ENCODE results near the gene ESPL1.
A peak's percentile ranks its signal among the peaks of the same experiment; 100 is the strongest.
"Not testable (repeated sequence)": the region's sequence is repeated elsewhere in the genome, so short reads cannot be mapped to it uniquely, and the experiment has no call there.

The ESPL1 gene

DNA sequence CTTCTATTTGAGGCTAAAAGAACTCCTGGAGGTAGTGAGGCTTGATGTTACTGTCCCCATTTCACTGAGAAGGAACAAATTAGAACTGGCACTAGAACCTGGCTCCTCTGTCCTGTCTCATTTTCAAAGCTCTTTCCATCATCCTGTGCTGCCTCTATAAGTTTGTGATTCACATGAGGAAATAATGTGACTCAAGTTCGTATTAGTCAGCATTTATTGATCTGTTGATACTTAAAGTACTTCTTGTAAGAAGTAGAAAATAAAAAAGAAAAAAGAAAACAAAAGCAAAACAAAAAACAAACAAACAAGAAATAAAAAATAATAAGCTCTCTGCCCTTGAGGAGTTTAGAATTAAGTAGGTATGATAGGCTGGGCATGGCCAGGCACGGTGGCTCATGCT, 2.3 kb upstream of the ESPL1 start:
- no peak for FAIRE-seq

DNA sequence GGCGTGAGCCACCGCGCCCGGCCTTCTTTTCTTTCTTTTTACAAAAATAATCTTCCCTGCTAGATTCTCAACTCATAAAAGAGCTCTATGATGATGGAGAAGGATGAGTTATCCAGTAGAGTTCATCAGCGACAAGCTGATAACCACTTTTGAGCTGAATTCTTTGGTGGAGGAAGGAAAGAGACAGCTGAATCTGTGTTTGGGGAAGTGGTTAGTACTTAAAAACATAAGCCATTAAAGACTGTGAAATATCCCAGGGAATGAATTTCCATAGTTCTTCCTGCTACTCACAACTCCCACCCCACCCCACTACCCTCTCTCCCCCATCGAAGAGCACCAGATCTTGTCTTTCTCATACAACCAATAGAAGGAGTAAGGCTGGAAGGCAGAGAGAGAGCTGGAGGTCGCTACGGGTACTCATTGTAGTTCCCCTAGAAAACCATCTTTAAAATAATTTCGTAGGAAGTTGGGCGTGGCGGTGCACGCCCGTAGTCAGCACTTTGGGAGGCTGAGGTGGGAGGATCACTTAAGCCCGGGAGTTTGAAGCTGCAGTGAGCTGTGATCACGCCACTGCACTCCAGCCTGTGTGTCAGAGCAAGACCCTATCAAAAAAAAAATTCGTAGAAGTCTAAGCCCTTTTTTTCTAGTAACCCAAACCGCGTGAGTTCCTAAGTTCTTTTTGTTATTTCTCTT, 647 bp upstream of the ESPL1 start:
- no peak for FAIRE-seq

DNA sequence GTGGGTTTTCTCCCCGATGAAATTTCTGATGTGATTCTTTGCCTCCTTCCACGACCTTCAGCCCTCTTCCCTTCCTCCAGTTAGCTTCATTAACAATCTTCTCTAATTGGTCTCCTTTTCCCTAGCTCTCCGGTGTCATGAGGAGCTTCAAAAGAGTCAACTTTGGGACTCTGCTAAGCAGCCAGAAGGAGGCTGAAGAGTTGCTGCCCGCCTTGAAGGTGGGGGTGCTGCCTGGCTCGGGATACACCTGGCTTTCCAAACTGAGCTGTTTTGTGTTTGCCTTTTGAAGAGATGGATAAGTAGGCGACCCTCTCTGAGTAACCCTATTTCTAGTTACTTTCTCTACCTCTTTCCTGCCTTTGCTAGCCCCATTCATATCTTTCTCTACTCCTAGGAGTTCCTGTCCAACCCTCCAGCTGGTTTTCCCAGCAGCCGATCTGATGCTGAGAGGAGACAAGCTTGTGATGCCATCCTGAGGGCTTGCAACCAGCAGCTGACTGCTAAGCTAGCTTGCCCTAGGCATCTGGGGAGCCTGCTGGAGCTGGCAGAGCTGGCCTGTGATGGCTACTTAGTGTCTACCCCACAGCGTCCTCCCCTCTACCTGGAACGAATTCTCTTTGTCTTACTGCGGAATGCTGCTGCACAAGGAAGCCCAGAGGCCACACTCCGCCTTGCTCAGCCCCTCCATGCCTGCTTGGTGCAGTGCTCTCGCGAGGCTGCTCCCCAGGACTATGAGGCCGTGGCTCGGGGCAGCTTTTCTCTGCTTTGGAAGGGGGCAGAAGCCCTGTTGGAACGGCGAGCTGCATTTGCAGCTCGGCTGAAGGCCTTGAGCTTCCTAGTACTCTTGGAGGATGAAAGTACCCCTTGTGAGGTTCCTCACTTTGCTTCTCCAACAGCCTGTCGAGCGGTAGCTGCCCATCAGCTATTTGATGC, 797 bp downstream of the ESPL1 start:
- FAIRE-seq = no peak

DNA sequence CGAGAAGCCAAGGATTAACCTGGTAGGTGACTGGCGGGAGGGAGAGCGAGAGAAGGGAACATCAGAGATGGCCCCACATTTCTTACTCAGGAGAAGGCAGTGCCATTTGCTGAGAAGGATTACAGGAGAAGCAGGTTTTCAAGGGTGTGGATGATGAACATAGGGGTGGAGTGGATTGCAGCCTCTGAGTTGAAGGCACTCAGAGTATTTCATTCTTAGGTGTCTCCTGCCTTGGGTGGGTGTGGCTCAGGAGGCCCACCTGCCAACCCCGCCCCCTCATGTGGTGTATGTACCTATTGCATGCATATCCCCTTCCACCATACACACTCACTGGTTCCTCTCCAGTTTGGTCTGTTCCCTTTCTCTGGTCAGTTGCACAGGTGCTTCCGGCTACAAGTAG, 6.3 kb downstream of the ESPL1 start:
- FAIRE-seq = no peak

DNA sequence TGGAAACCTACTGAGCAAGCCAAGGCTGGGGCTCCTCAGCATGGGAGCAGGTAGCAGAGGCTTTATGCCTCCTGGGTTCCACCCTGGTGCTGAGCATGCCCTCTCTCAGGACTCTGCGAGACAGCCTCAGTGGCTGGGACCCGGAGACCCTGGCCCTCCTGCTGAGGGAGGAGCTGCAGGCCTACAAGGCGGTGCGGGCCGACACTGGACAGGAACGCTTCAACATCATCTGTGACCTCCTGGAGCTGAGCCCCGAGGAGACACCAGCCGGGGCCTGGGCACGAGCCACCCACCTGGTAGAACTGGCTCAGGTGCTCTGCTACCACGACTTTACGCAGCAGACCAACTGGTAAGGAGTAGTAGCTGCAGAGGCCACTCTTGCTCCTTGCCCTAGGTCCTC, 8.4 kb downstream of the ESPL1 start:
- no peak for FAIRE-seq

DNA sequence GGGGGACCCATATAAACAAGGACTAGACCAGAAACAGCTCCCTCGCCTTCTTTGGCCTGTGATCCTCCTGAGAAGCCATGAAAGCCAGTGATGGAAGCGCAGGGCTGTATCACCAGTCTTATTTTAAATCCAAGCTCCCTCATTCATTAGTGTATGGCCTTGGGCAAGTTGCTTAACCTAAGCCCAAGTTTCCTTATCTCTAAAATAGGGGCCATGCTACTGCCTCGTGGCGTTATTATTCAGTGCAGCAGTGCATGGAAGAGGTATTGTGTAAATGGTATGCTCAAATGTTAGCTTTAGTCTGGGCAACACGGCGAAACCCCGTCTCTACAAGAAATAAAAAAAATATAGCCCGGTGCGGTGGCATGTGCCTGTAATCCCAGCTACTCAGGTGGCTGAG, 9.9 kb downstream of the ESPL1 start:
- FAIRE-seq = no peak

DNA sequence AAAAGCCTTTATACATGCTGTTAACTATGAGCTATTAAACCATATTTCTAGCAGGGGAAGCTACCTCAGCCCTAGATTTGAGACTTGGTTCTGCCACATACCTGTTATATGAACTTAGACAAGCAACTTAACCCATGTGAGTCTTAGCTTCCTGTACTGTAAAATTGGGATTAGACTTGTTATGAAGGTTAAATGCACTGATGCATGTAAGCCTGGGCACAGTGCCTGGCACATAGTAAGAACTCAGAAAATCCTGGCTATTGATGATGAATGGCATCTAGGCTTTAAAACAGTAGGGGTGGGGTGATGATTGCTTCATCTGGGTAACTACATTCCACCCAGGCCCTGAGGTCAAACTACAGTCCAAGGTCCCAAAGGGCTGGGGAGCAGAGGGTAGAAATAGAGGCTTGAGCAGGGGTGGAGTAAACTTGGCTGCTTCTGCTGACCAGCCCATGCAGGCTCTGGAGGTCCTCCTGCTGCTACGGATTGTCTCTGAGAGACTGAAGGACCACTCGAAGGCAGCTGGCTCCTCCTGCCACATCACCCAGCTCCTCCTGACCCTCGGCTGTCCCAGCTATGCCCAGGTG, 11.3 kb downstream of the ESPL1 start:
- FAIRE-seq = no peak

DNA sequence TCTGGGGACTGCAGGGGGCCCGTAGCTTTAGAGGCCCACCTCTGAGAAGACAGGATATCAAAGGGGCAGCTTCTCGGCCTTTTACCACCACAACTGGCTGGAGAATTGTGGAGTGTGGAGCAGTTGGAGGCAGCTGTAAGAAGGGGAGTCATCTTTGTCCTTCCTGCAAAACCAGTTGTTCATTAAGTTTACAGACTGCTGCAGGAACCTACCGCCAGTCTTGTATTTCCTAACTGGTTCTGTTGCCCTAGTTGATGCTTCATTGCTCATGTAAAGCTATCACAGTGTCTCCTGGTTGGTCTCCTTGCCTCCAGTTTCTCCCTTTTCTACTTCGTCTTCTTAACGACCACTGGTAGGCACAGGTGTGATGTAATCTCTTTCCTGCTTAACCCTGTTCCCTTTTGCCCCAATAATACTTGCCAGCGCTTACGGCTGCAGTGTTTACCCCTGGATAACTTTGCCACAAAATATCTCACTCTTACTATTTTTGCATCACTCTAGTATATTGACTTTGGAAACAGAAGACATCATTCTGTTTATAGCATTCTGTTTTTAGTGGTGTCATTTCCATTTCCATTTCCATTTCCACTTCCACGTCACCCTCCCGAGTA, 11.9 kb downstream of the ESPL1 start:
- no peak for FAIRE-seq

DNA sequence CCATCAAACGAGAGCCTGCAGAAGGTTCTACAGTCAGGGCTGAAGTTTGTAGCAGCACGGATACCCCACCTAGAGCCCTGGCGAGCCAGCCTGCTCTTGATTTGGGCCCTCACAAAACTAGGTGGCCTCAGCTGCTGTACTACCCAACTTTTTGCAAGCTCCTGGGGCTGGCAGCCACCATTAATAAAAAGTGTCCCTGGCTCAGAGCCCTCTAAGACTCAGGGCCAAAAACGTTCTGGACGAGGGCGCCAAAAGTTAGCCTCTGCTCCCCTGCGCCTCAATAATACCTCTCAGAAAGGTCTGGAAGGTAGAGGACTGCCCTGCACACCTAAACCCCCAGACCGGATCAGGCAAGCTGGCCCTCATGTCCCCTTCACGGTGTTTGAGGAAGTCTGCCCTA, 18.3 kb downstream of the ESPL1 start:
- no peak for FAIRE-seq

DNA sequence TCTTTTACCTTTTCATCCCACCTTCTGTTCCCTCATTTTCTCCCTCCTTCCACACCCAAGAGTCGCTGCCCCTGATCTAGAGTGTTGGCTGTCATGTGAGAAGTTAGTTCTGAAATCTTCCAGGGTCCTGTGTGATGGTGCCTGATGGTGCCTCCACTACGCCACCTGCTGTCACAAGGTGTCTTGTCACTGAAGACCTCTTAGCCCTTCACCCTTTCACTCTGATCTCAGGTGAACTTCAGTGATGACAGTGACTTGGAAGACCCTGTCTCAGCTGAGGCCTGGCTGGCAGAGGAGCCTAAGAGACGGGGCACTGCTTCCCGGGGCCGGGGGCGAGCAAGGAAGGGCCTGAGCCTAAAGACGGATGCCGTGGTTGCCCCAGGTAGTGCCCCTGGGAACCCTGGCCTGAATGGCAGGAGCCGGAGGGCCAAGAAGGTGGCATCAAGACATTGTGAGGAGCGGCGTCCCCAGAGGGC, 19.7 kb downstream of the ESPL1 start:
- no peak for FAIRE-seq

DNA sequence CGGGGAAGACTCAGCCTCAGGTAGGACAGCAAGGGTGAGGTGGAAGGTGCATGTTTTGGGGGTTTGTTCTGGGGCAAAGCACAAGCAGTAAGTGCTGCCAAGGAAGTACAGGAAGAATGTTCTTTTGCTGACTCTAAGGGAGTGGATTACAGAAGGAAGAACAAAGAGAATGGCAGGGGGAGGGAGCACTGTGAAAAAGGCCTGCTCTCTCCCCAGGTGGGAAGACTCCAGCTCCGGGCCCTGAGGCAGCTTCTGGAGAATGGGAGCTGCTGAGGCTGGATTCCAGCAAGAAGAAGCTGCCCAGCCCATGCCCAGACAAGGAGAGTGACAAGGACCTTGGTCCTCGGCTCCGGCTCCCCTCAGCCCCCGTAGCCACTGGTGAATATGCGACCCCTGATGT, 20.2 kb downstream of the ESPL1 start:
- no peak for FAIRE-seq

DNA sequence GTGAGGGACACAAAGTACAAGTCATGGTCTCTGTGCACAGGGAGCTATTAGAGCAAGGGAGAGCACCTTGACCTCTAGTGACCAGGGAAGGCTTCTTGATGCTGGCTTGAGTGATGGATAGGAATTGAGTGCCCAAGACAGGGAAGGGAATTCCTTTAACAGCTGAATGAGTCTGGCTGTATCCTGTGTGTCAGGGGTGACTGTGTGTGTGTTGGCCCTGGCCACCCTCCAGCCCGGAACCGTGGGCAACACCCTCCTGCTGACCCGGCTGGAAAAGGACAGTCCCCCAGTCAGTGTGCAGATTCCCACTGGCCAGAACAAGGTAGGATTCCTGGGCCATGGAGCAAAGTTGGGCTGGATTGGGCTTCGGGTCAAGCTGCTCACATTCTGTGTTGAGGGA, 21.8 kb downstream of the ESPL1 start:
- no peak for FAIRE-seq

DNA sequence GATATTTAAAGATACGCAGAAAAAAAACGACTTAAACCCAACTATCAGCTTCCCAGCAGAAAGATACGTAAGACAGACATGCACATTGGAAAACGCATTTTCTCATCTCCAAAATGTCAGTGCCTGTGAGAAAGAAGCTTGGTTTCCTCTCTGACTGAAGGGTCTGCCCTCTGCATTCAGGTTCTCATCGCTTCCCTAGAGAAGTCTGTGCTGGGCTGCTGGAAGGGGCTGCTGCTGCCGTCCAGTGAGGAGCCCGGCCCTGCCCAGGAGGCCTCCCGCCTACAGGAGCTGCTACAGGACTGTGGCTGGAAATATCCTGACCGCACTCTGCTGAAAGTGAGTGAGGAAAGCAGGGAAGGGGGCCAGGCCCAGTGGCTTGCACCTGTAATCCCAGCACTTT, 22.6 kb downstream of the ESPL1 start:
- no peak for FAIRE-seq

DNA sequence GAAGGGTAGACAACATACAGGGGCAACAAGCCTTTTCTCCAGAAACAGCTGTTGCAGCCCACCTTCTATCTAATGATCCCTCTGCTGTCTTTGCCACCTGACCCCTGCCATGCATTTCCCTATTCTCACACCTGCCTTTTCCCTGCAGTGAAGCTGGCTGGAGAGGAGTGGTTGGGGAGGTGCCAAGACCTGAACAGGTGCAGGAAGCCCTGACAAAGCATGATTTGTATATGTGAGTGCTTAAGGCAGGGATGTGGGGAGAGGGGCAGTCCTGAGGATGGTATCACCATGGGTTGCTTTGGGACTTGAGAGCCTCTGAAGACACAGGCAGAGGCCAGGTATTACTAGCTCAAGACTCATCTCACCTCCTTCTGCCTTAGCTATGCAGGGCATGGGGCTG, 24.3 kb downstream of the ESPL1 start:
- no peak for FAIRE-seq

DNA sequence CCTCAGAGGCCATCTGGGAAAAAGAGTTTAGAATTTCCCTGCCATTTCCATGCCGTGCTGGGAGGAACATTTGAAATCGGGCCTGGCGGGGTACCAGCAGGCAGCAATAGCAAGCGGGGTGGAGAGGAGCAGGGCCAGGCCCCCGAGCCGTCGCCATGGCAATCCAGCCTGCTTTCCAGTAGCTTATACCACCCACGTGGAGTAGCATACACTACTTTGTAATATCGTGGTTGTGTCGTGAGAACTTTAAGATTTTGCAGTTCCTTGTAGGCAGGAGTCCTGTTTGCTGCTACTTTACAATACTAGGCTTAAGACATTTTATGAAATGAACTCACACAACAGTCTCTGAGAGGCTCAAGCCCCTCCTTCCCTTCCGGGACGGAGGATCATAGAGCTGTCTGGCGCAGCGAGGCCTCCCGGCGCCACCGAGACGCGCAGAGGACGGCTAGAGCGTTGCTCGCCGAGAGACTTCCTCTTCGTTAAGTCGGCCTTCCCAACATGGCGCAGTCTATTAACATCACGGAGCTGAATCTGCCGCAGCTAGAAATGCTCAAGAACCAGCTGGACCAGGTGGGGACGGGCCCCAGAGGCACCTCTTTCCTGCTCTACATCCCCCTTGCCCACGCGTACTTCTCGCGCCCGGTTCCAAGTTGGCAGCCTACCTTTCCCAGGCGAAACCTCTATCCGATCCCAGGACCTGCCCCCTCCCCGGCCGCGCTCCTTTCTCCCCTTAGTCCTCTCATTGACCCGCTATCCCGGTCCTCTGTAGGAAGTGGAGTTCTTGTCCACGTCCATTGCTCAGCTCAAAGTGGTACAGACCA, 27.2 kb downstream of the ESPL1 start, which contains the start of gene PFDN5:
TSS of gene PFDN5 (plus strand) at position 473 of the 821 bp plus-strand sequence. CDS start at position 499, 26 bp downstream.
- FAIRE-seq = peak; percentile 22

DNA sequence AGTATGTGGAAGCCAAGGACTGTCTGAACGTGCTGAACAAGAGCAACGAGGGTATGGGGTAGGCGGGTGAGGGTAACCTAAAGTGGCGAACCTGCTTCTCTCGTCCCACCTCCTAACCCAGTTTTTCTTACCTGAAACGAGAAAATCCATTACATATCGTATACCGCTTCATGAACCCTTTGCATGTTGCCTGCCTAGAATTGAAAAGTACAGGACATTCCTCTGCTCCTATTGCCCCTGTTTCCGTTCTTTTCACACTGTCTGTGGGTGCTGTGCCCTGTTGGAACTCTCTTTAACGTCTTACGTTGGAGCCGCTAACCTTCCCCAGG, 27.8 kb downstream of the ESPL1 start:
- no peak for FAIRE-seq

DNA sequence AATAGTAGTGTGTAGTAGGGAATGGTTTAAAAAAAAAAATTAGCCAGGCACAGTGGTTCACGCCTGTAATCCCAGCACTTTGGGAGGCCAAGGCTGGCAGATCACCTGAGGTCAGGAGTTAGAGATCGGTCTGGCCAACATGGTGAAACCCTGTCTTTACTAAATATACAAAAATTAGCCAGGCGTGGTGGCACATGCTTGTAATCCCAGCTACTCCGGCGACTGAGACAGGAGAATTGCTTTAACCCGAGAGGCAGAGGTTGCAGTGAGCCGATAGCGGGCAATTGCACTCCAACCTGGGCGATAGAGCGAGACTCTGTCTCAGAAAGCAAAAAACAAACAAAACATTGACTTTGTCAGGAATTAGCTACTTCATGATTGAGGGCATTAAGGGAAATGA, 29.0 kb downstream of the ESPL1 start:
- not testable (repeated sequence) for FAIRE-seq

DNA sequence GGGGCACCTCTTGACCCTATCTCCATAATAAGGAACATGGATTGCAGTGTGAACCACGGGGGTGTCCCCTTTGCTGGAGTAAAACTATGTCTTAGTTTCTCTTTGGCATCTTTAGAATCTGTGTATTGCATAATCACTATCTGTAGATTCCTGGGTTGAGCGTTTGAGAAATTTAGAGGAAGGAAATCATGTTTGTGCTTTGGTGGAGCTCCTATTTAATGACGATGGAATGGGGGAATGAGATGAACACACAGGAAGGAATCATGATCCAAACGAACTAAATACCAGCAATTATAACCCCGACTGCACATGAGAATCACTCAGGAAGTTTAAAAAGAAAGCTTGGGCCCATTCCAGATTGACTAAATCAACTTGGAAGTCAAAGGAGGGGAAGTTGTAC, 30.1 kb downstream of the ESPL1 start:
- FAIRE-seq = no peak

DNA sequence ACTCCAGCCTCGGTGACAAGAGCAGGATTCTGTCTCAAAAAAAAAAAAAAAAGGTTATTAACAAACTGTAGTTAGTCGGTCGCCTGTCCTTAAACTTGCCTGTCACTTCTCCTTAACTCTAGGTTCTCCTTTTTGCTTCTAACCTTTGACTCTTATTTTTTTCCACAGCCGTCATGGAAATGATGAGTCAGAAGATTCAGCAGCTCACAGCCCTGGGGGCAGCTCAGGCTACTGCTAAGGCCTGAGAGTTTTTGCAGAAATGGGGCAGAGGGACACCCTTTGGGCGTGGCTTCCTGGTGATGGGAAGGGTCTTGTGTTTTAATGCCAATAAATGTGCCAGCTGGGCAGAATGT, 31.0 kb downstream of the ESPL1 start:
- FAIRE-seq = no peak

DNA sequence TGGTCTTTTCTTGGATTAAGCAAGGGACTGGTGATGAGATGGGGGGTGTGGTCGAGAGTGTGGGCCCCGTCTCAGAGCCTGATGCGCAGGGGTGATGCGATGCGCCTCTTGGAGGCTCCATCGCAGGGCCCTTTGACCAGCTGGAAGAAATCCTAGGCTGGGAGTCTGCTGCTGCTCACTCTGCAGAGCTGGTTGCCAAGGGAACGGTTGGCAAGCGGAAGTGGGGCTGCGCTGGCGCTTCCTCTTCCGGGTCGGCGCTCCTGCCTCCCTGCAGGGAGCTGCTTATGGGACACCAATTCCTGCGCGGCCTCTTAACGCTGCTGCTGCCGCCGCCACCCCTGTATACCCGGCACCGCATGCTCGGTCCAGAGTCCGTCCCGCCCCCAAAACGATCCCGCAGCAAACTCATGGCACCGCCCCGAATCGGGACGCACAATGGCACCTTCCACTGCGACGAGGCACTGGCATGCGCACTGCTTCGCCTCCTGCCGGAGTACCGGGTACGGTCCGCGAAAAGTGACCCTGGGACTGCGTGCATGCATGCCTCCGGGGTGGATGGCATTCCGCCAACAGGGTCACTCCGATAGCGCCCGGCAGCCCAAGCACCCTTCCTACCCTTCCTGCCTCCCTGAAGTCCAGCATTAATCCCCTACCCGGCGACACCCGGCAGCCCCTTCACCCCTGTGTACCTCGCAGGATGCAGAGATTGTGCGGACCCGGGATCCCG, 31.5 kb downstream of the ESPL1 start, which contains the start of gene MYG1:
TSS of gene MYG1 (plus strand) at position 242 of the 727 bp plus-strand sequence. CDS start at position 285, 43 bp downstream.
- no peak for FAIRE-seq

DNA sequence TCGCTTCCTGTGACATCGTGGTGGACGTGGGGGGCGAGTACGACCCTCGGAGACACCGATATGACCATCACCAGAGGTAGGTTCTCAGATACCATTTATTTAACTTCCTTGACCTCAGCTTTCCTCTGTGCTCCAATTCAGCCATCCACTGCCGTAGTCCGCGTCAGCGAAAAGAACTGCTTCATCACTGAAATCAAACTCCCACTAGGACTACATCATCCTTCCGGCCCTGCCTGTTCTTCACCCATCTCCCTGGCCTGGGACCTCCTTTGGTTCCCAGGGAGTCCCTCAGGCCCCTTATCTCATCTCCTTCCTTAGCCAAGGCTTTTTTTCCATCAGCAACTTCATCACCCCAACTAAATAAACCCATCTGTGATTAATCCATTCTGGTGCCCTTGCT, 32.1 kb downstream of the ESPL1 start:
- FAIRE-seq = no peak

DNA sequence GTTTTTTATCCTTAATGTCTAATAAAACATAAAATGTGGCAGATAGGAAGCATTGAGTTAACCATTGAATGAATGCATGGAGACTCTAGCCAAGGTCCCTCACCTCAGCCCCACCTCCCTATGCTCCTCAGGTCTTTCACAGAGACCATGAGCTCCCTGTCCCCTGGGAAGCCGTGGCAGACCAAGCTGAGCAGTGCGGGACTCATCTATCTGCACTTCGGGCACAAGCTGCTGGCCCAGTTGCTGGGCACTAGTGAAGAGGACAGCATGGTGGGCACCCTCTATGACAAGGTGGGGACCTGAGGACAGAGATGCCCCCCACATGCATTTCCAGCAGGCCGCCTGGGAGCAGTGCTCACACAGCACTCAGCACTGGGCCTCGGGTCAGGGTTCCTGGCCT, 34.8 kb downstream of the ESPL1 start:
- no peak for FAIRE-seq
